H1 (cell line): ENCODE measurements around the gene ADCY6. TPM values are rescaled to one million over a fixed set of nuclear protein-coding genes. Genes with fewer than 3 reads are reported as not detected.

Experiments
- CTCF ChIA-PET: fragments of 300-600 bp; sonication (Branson Sonifier 250); formaldehyde crosslinking; loops from one replicate; lab custom pipeline; 2021; ENCODE audit not compliant: partially characterized antibody; lab: Charles Lee
- POLR2A ChIA-PET: fragments of 300-600 bp; sonication (Branson Sonifier 250); formaldehyde crosslinking; loops from one replicate; lab custom pipeline; 2021; ENCODE audit warnings: inconsistent platforms; ENCODE audit not compliant: partially characterized antibody; lab: Charles Lee
- DNase-seq, 2 experiments: peaks; one replicate each; pipeline versions ENCODE4 v3.0.0 to v3.0.0-alpha.2; 2010 to 2022; ENCODE audit warnings: low spot score in 2 of 2, low read depth in 1 of 2, mixed read lengths in 1 of 2
- FAIRE-seq: peaks from 2 replicates; lab custom pipeline; 2011; peaks lifted over from hg19 to GRCh38; lab: Jason Lieb, UNC
- H2AFZ ChIP-seq: 2 replicates; pipeline ENCODE4 v1.8.1; 2012; ENCODE audit warnings: low read length, inconsistent platforms
- H2AK5ac ChIP-seq: 2 replicates; pipeline ENCODE4 v1.6.1; 2013; ENCODE audit warnings: low read depth, low read length
- H2BK120ac ChIP-seq: replicated peaks from 2 replicates; pipeline ENCODE3; 2013; ENCODE audit warnings: low read depth, low read length, inconsistent platforms
- H2BK12ac ChIP-seq: 2 replicates; pipeline ENCODE4 v1.6.1; 2013; ENCODE audit warnings: low read depth, low read length
- H2BK15ac ChIP-seq: 2 replicates; pipeline ENCODE4 v1.6.1; 2013; ENCODE audit warnings: low read length
- H2BK20ac ChIP-seq: 2 replicates; pipeline ENCODE4 v1.6.1; 2013; ENCODE audit warnings: low read length
- H2BK5ac ChIP-seq: 2 replicates; pipeline ENCODE4 v1.6.1; 2013; ENCODE audit warnings: low read depth, low read length
- H3K14ac ChIP-seq: 2 replicates; pipeline ENCODE4 v1.6.1; 2013; ENCODE audit warnings: inconsistent platforms; ENCODE audit not compliant: insufficient read length
- H3K18ac ChIP-seq: 2 replicates; pipeline ENCODE4 v1.6.1; 2013; ENCODE audit warnings: low read length; ENCODE audit errors: extremely low read depth
- H3K23ac ChIP-seq: 2 replicates; pipeline ENCODE4 v1.6.1; 2013; ENCODE audit warnings: inconsistent platforms; ENCODE audit not compliant: insufficient read length
- H3K23me2 ChIP-seq: 2 replicates; pipeline ENCODE4 v1.6.1; 2013; ENCODE audit warnings: low read depth, low read length
- H3K27ac ChIP-seq: 2 replicates; pipeline ENCODE4 v1.6.1; 2011; ENCODE audit warnings: low read depth, low read length, inconsistent platforms
- H3K27me3 ChIP-seq, 4 experiments: replicated peaks in 1 of 4; 1 replicate in 1 of 4; 2 replicates in 3 of 4; pipeline versions ENCODE4 v1.6.1 to v1.8.1; 2011 to 2013; ENCODE audit warnings: low read length in 3 of 4, mild to moderate bottlenecking in 3 of 4, inconsistent platforms in 2 of 4, mixed read lengths in 2 of 4, moderate library complexity in 1 of 4; ENCODE audit not compliant: control insufficient read depth in 3 of 4, insufficient read depth in 3 of 4; ENCODE audit errors: extremely low read depth in 1 of 4
- H3K36me3 ChIP-seq, 4 experiments: 2 replicates each; pipeline versions ENCODE4 v1.6.1 to v1.8.1; 2011 to 2013; ENCODE audit warnings: mild to moderate bottlenecking in 4 of 4, low read length in 3 of 4, moderate library complexity in 2 of 4, control low read depth in 1 of 4, inconsistent platforms in 1 of 4; ENCODE audit not compliant: insufficient read depth in 4 of 4, control insufficient read depth in 2 of 4
- H3K4ac ChIP-seq: replicated peaks from 2 replicates; pipeline ENCODE3; 2013; ENCODE audit warnings: low read length, low read depth, mixed read lengths, inconsistent platforms; ENCODE audit not compliant: insufficient read length
- H3K4me1 ChIP-seq, 4 experiments: replicated peaks in 1 of 4; 1 replicate in 1 of 4; 2 replicates in 3 of 4; pipeline versions ENCODE4 v1.6.1 to v1.8.1; 2011 to 2013; ENCODE audit warnings: low read length in 3 of 4, inconsistent platforms in 2 of 4, mixed read lengths in 1 of 4; ENCODE audit not compliant: insufficient read depth in 4 of 4, control insufficient read depth in 3 of 4
- H3K4me2 ChIP-seq, 2 experiments: 2 replicates each; pipeline versions ENCODE4 v1.6.1 to v1.8.1; 2011 to 2013; ENCODE audit warnings: low read depth in 2 of 2, low read length in 2 of 2, control low read depth in 1 of 2, inconsistent platforms in 1 of 2, mild to moderate bottlenecking in 1 of 2; ENCODE audit not compliant: insufficient read depth in 1 of 2
- H3K4me3 ChIP-seq, 4 experiments: fragments of 200-600, 300-600 bp in 1 of 4; sonication (generic), shearing (Covaris generic), sonication (Bioruptor Twin) in 1 of 4; 2 replicates each; pipeline versions ENCODE4 v1.5.1 to v1.8.1; 2011 to 2016; ENCODE audit warnings: low read length in 4 of 4, low read depth in 3 of 4, control low read depth in 2 of 4, inconsistent platforms in 2 of 4, mild to moderate bottlenecking in 2 of 4, mixed read lengths in 1 of 4, moderate library complexity in 1 of 4; ENCODE audit not compliant: insufficient read depth in 2 of 4; ENCODE audit errors: extremely low read depth in 1 of 4
- H3K56ac ChIP-seq: replicated peaks from 2 replicates; pipeline ENCODE3; 2013; ENCODE audit warnings: low read depth, mild to moderate bottlenecking, mixed read lengths, low read length, inconsistent platforms; ENCODE audit not compliant: insufficient read length
- H3K79me1 ChIP-seq: 2 replicates; pipeline ENCODE4 v1.6.1; 2013; ENCODE audit warnings: low read depth, low read length, control low read depth
- H3K79me2 ChIP-seq, 2 experiments: 2 replicates each; pipeline versions ENCODE4 v1.6.1 to v1.8.1; 2012 to 2013; ENCODE audit warnings: low read length in 2 of 2, mild to moderate bottlenecking in 2 of 2, inconsistent platforms in 1 of 2; ENCODE audit not compliant: insufficient read depth in 2 of 2, control insufficient read depth in 1 of 2
- H3K9ac ChIP-seq, 4 experiments: replicated peaks in 1 of 4; 1 replicate in 1 of 4; 2 replicates in 3 of 4; pipeline versions ENCODE4 v1.6.1 to v1.8.1; 2011 to 2013; ENCODE audit warnings: low read depth in 3 of 4, low read length in 3 of 4, control low read depth in 2 of 4, mild to moderate bottlenecking in 2 of 4, moderate library complexity in 2 of 4, inconsistent platforms in 1 of 4; ENCODE audit errors: extremely low read depth in 1 of 4
- H3K9me3 ChIP-seq, 2 experiments: 2 replicates each; pipeline versions ENCODE4 v1.6.1 to v1.8.1; 2012 to 2013; ENCODE audit warnings: mild to moderate bottlenecking in 2 of 2, moderate library complexity in 2 of 2, control low read depth in 1 of 2, inconsistent platforms in 1 of 2, low read depth in 1 of 2, low read length in 1 of 2, mixed read lengths in 1 of 2; ENCODE audit not compliant: insufficient read depth in 2 of 2
- H4K20me1 ChIP-seq, 2 experiments: replicated peaks in 1 of 2; 2 replicates each; pipeline versions ENCODE3 to v1.8.1; 2011 to 2013; ENCODE audit warnings: inconsistent platforms in 2 of 2, low read length in 2 of 2, mild to moderate bottlenecking in 1 of 2; ENCODE audit not compliant: insufficient read depth in 2 of 2, control insufficient read depth in 1 of 2
- H4K5ac ChIP-seq: 2 replicates; pipeline ENCODE4 v1.6.1; 2013; ENCODE audit warnings: low read length, low read depth, mixed read lengths, inconsistent platforms; ENCODE audit not compliant: insufficient read length
- H4K8ac ChIP-seq: 2 replicates; pipeline ENCODE4 v1.8.0; 2013; ENCODE audit warnings: mild to moderate bottlenecking, moderate library complexity, low read length, inconsistent platforms; ENCODE audit not compliant: insufficient read depth; ENCODE audit errors: extremely low read depth
- H4K91ac ChIP-seq: replicated peaks from 2 replicates; pipeline ENCODE3; 2013; ENCODE audit warnings: low read length, mixed read lengths, inconsistent platforms; ENCODE audit not compliant: insufficient read length
- PHF8 ChIP-seq: fragments of 200-600 bp; sonication (generic); conservative IDR thresholded peaks from 2 replicates; pipeline ENCODE4 v1.7.1; 2012; ENCODE audit warnings: low read depth, mild to moderate bottlenecking, inconsistent platforms, low read length, moderate library complexity
- SAP30 ChIP-seq: fragments of 300-600 bp; sonication (generic); IDR thresholded peaks from 2 replicates; pipeline ENCODE4 v1.7.1; 2012; ENCODE audit warnings: low read length, moderate library complexity, mild to moderate bottlenecking, inconsistent platforms; ENCODE audit not compliant: insufficient read depth, insufficient replicate concordance
- TAF1 ChIP-seq: IDR thresholded peaks from 2 replicates; pipeline ENCODE4 v1.6.1; 2011; ENCODE audit warnings: mild to moderate bottlenecking, low read depth, low read length
- WGBS, 2 experiments: shearing (Covaris generic) in 1 of 2; methylation state at CpG; one replicate each; pipeline versions ENCODE4 v1.1.6 to v1.1.7; 2013 to 2015; ENCODE audit warnings: low lambda C conversion rate in 2 of 2, mixed read lengths in 2 of 2, inconsistent platforms in 1 of 2, low coverage in 1 of 2, missing lambda C conversion rate in 1 of 2; ENCODE audit not compliant: insufficient replicate concordance in 2 of 2, insufficient coverage in 1 of 2, insufficient read length in 1 of 2; ENCODE audit errors: extremely low coverage in 1 of 2, missing lambda C conversion rate in 1 of 2; 5-methylcytosine and 5-hydroxymethylcytosine counted together
- polyA plus RNA-seq, 7 experiments: library from polyadenylated mRNA; depleted of rRNA in 3 of 7; stranded (reverse) in 5 of 7; unstranded in 2 of 7; fragments of >200 nt in 5 of 7; fragments of 200-250 nt in 2 of 7; gene quantifications; 1 replicate in 5 of 7; 2 replicates in 1 of 7; 4 replicates in 1 of 7; pipeline versions ENCODE4 v1.2.1 to v1.2.3, GENCODE V29; 2011 to 2013; ENCODE audit warnings: missing spikeins in 2 of 7, mixed read lengths in 2 of 7
- total RNA-seq: library from RNA; stranded (reverse); fragmentation: NEBNext Ultra II Directional; extraction: Animal tissue kit (Norgen Biotek cat#: 25700); gene quantifications from 2 replicates; pipeline ENCODE4 v1.2.1, GENCODE V29; 2021

ADCY6 gene
- total and polyA plus RNA-seq, 2 of the 8 experiments (the other 6 are each of a cell fraction or from before 2014, with no cell fraction given) = 11.7 to 17.5 TPM

GRCh38 chr12:48824112-48824511, 35.2 kb upstream of the ADCY6 start:
- peaks cover 4% of the 10 kb centered on the region for H3K23me2 ChIP-seq
- H3K4me2 ChIP-seq = no peak overlapping the region; a peak in 1 of 4 replicates
- H3K4ac ChIP-seq = no peak overlapping the region
- no peak overlapping the region for H3K4me3 ChIP-seq
- H2AFZ ChIP-seq = no peak overlapping the region
- peaks cover 0 to 13% (median 6%) of the 10 kb centered on the region in 4 experiments; a peak in 5 of 7 replicates for H3K27me3 ChIP-seq
- no peak overlapping the region for H2AK5ac ChIP-seq
- H2BK15ac ChIP-seq = no peak overlapping the region; the same call in 1 of the 2 replicates
- TF ChIP-seq PHF8 (no peak), SAP30 (no peak), TAF1 (0 out of 2 replicates have a peak, but pooled peaks have one; percentile 20)
- TF ChIP-seq, all 59 proteins: peak for 1
- H3K14ac ChIP-seq = no peak overlapping the region
- H3K79me2 ChIP-seq = no peaks in the 10 kb centered on the region
- no peak overlapping the region for H3K23ac ChIP-seq
- H3K18ac ChIP-seq = no peak overlapping the region
- H3K56ac ChIP-seq = no peak overlapping the region
- peaks cover 4 to 18% (median 12%) of the 10 kb centered on the region in 4 experiments; a peak in 7 of 8 replicates for H3K36me3 ChIP-seq
- H2BK20ac ChIP-seq = no peak overlapping the region
- H2BK120ac ChIP-seq = no peak overlapping the region
- no peak overlapping the region for H4K91ac ChIP-seq
- no peak overlapping the region for H4K8ac ChIP-seq
- FAIRE-seq (no peak), DNase-seq (no peak)
- CTCF ChIA-PET = interaction anchor here (0.8 to 10.1 kb wide), 7 partner anchors 8 to 157 kb away, joined by 3 to 121 read pairs (median 3); partner anchors contain the start of genes CACNB3 and RND1
- peaks cover 0 to 13% (median 7%) of the 10 kb centered on the region in 4 experiments; a peak in 4 of 7 replicates for H3K4me1 ChIP-seq
- no peaks in the 10 kb centered on the region for H3K79me1 ChIP-seq
- H2BK5ac ChIP-seq = no peak overlapping the region; the same call in 1 of the 2 replicates
- no peaks in the 10 kb centered on the region for H3K9me3 ChIP-seq
- POLR2A ChIA-PET = interaction anchor here (0.8 to 7.6 kb wide), 6 partner anchors 8 to 139 kb away, joined by 3 to 47 read pairs (median 4); partner anchors contain the start of gene RND1
- H2BK12ac ChIP-seq = no peak overlapping the region
- H3K9ac ChIP-seq = no peak overlapping the region
- H3K27ac ChIP-seq = no peak overlapping the region
- H4K20me1 ChIP-seq = peaks cover 5 to 6% of the 10 kb centered on the region in 2 experiments
- 53% methylated on average over 12 of the region's 12 CpGs; no CpG with 5 or more reads in 1 of the 2 experiments for WGBS, 2 experiments
- H4K5ac ChIP-seq = no peak overlapping the region
